Stimulated activated effector memory CD8-positive, alpha-beta T cell treated with anti-CD3 and anti-CD28 coated beads, Interleukin-12 subunit alpha, Interleukin-12 subunit beta, amount 100 ng/mL, for 72 hours (primary cell): ENCODE results near the gene TMEM169.
"Not testable (repeated sequence)": the region's sequence is repeated elsewhere in the genome, so short reads cannot be mapped to it uniquely, and the experiment has no call there.

ENCODE experiments used
- ATAC-seq: fragments of 150-1000 bp; cut with Tn5 transposase; 2 replicates; pipeline ENCODE4 v1.10.0; 2021
- DNase-seq, 2 donors: peaks; one replicate each; pipeline ENCODE4 v3.0.0; 2021 to 2022; ENCODE audit warnings: low spot score in 2 of 2
- H3K27ac Mint-ChIP-seq: one replicate; pipeline ENCODE4 v1.8.0; 2022; ENCODE audit warnings: mild to moderate bottlenecking, mixed read lengths
- H3K36me3 Mint-ChIP-seq: one replicate; pipeline ENCODE4 v1.8.0; 2022; ENCODE audit warnings: mild to moderate bottlenecking, mixed read lengths
- H3K4me1 Mint-ChIP-seq: one replicate; pipeline ENCODE4 v1.8.0; 2022; ENCODE audit warnings: mixed read lengths
- H3K4me3 Mint-ChIP-seq: one replicate; pipeline ENCODE4 v1.8.0; 2022; ENCODE audit warnings: mild to moderate bottlenecking, mixed read lengths
- H3K9me3 Mint-ChIP-seq: one replicate; pipeline ENCODE4 v1.8.0; 2022; ENCODE audit warnings: mixed read lengths

TMEM169 gene

GRCh38 chr2:216126943-216127342 lies 45.2 kb downstream of the TMEM169 start:
- Mint-ChIP-seq H3K4me1 (peaks cover 36% of the 10 kb centered on the region), H3K4me3 (no peak overlapping the region), H3K36me3 (no peaks in the 10 kb centered on the region), H3K27ac (peak overlapping the region; percentile 79), H3K9me3 (no peaks in the 10 kb centered on the region)
- DNase-seq: no peak
- ATAC-seq: no peak

- Mint-ChIP-seq H3K9me3 (no peaks in the 10 kb centered on the region), H3K4me1 (peaks cover 55% of the 10 kb centered on the region), H3K36me3 (no peaks in the 10 kb centered on the region), H3K27ac (no peak overlapping the region), H3K4me3 (no peak overlapping the region)
- DNase-seq (no peak), ATAC-seq (no peak)
Observed at GRCh38 chr2:216130346-216130971, 48.7 kb downstream of the TMEM169 start.

- peak overlapping the region; percentile 82 for H3K27ac Mint-ChIP-seq
- H3K4me1 Mint-ChIP-seq: peaks cover 64% of the 10 kb centered on the region
- H3K4me3 Mint-ChIP-seq: no peak overlapping the region
- ATAC-seq (no peak), DNase-seq (no peak)
- no peaks in the 10 kb centered on the region for H3K9me3 Mint-ChIP-seq
- H3K36me3 Mint-ChIP-seq: no peaks in the 10 kb centered on the region
Observed at GRCh38 chr2:216131175-216131926, 49.6 kb downstream of the TMEM169 start.

- H3K4me3 Mint-ChIP-seq: no peak overlapping the region
- no peaks in the 10 kb centered on the region for H3K9me3 Mint-ChIP-seq
- peaks cover 59% of the 10 kb centered on the region for H3K4me1 Mint-ChIP-seq
- peak overlapping the region; percentile 82 for H3K27ac Mint-ChIP-seq
- H3K36me3 Mint-ChIP-seq: no peaks in the 10 kb centered on the region
- ATAC-seq (peak; percentile 59), DNase-seq (no peak)
Observed at GRCh38 chr2:216132585-216132984, 50.9 kb downstream of the TMEM169 start.

- no peaks in the 10 kb centered on the region for H3K36me3 Mint-ChIP-seq
- H3K9me3 Mint-ChIP-seq: no peaks in the 10 kb centered on the region
- peak overlapping the region; percentile 90 for H3K27ac Mint-ChIP-seq
- H3K4me3 Mint-ChIP-seq: no peak overlapping the region
- ATAC-seq: no peak
- DNase-seq: no peak
- peaks cover 52% of the 10 kb centered on the region for H3K4me1 Mint-ChIP-seq
Observed at GRCh38 chr2:216133397-216133796, 51.7 kb downstream of the TMEM169 start.

- Mint-ChIP-seq H3K27ac (peak overlapping the region; percentile 90), H3K4me3 (peak overlapping the region; percentile 3), H3K9me3 (no peaks in the 10 kb centered on the region), H3K36me3 (no peaks in the 10 kb centered on the region), H3K4me1 (peaks cover 48% of the 10 kb centered on the region)
- ATAC-seq: peak; percentile 83
- no peak for DNase-seq
Observed at GRCh38 chr2:216134958-216135541, 53.3 kb downstream of the TMEM169 start.

- Mint-ChIP-seq H3K36me3 (no peaks in the 10 kb centered on the region), H3K27ac (peak overlapping the region; percentile 62), H3K4me3 (no peak overlapping the region), H3K9me3 (no peaks in the 10 kb centered on the region), H3K4me1 (peaks cover 32% of the 10 kb centered on the region)
- ATAC-seq (peak; percentile 61), DNase-seq (no peak)
Observed at GRCh38 chr2:216139884-216140283, 58.2 kb downstream of the TMEM169 start.

- H3K36me3 Mint-ChIP-seq, ATAC-seq, H3K27ac Mint-ChIP-seq, DNase-seq, H3K4me3 Mint-ChIP-seq, H3K9me3 Mint-ChIP-seq: not testable (repeated sequence)
- H3K4me1 Mint-ChIP-seq: peaks cover 17% of the 10 kb centered on the region
Observed at GRCh38 chr2:216141516-216141915, 59.8 kb downstream of the TMEM169 start.

- H3K4me3 Mint-ChIP-seq: no peak overlapping the region
- peak; percentile 98 for ATAC-seq
- no peaks in the 10 kb centered on the region for H3K36me3 Mint-ChIP-seq
Observed at GRCh38 chr2:216142540-216142939, 60.8 kb downstream of the TMEM169 start.

GRCh38 chr2:216144372-216144771 lies 62.7 kb downstream of the TMEM169 start:
- no peak overlapping the region for H3K4me3 Mint-ChIP-seq
- H3K4me1 Mint-ChIP-seq: peaks cover 22% of the 10 kb centered on the region
- DNase-seq (no peak), ATAC-seq (no peak)
- no peak overlapping the region for H3K27ac Mint-ChIP-seq
- no peaks in the 10 kb centered on the region for H3K9me3 Mint-ChIP-seq
- no peaks in the 10 kb centered on the region for H3K36me3 Mint-ChIP-seq

More at GRCh38 chr2:216142540-216142939, 60.8 kb downstream of the TMEM169 start:
- DNase-seq: no peak
- H3K9me3 Mint-ChIP-seq: no peaks in the 10 kb centered on the region
- peak overlapping the region; percentile 13 for H3K27ac Mint-ChIP-seq
- H3K4me1 Mint-ChIP-seq: peaks cover 24% of the 10 kb centered on the region

GRCh38 chr2:216144857-216145256 lies 63.1 kb downstream of the TMEM169 start:
- Mint-ChIP-seq H3K4me3 (no peak overlapping the region), H3K27ac (no peak overlapping the region), H3K4me1 (peaks cover 26% of the 10 kb centered on the region), H3K36me3 (no peaks in the 10 kb centered on the region), H3K9me3 (no peaks in the 10 kb centered on the region)
- DNase-seq: no peak
- no peak for ATAC-seq

GRCh38 chr2:216146573-216146972 lies 64.9 kb downstream of the TMEM169 start:
- Mint-ChIP-seq H3K4me1 (peaks cover 30% of the 10 kb centered on the region), H3K4me3 (no peak overlapping the region), H3K36me3 (no peaks in the 10 kb centered on the region), H3K27ac (peak overlapping the region; percentile 58), H3K9me3 (no peaks in the 10 kb centered on the region)
- DNase-seq (no peak), ATAC-seq (no peak)

- Mint-ChIP-seq H3K4me1 (peaks cover 35% of the 10 kb centered on the region), H3K9me3 (no peaks in the 10 kb centered on the region), H3K27ac (peak overlapping the region; percentile 58), H3K36me3 (no peaks in the 10 kb centered on the region), H3K4me3 (no peak overlapping the region)
- DNase-seq: no peak
- ATAC-seq: peak; percentile 60
Observed at GRCh38 chr2:216147172-216148131, 65.7 kb downstream of the TMEM169 start.

- no peaks in the 10 kb centered on the region for H3K36me3 Mint-ChIP-seq
- peaks cover 34% of the 10 kb centered on the region for H3K4me1 Mint-ChIP-seq
- no peak overlapping the region for H3K4me3 Mint-ChIP-seq
- ATAC-seq (no peak), DNase-seq (no peak)
- H3K27ac Mint-ChIP-seq: peak overlapping the region; percentile 76
- H3K9me3 Mint-ChIP-seq: no peaks in the 10 kb centered on the region
Observed at GRCh38 chr2:216148983-216149382, 67.3 kb downstream of the TMEM169 start.

GRCh38 chr2:216149741-216150140 lies 68.0 kb downstream of the TMEM169 start:
- H3K27ac Mint-ChIP-seq: peak overlapping the region; percentile 76
- H3K36me3 Mint-ChIP-seq: no peaks in the 10 kb centered on the region
- peak; percentile 51 for ATAC-seq
- peaks cover 34% of the 10 kb centered on the region for H3K4me1 Mint-ChIP-seq
- DNase-seq: no peak
- no peak overlapping the region for H3K4me3 Mint-ChIP-seq
- H3K9me3 Mint-ChIP-seq: no peaks in the 10 kb centered on the region
